HCT116 (cell line): Measurements from ENCODE around the gene EEPD1. TPM values are rescaled to one million over a fixed set of nuclear protein-coding genes. Genes with fewer than 3 reads are reported as not detected.

Experiments
- ATAC-seq: fragments of 200-7000 bp; cut with Tn5 transposase; 2 replicates; pipeline ENCODE4 v1.9.1; 2020; ENCODE audit warnings: mild to moderate bottlenecking, moderate library complexity
- BruUV-seq: library from RNA; stranded (reverse); fragments of 400-500 nt; replicated peaks from 2 replicates; lab custom pipeline; 2021; lab: Mats Ljungman, UMichigan
- CTCF ChIA-PET: fragments of 300-600 bp; sonication (Branson Sonifier 250); formaldehyde crosslinking; loops from one replicate; lab custom pipeline; 2021; ENCODE audit warnings: antibody characterized with exemption; lab: Charles Lee
- POLR2A ChIA-PET: fragments of 300-600, 350-600 bp; sonication (Branson Sonifier 250); formaldehyde crosslinking; loops from one replicate; lab custom pipeline; 2021; ENCODE audit warnings: antibody characterized with exemption; lab: Charles Lee
- RAD21 ChIA-PET, 2 experiments: fragments of 300-600 bp; sonication (Branson Sonifier 250); formaldehyde crosslinking; loops; one replicate each; lab custom pipeline; 2023; ENCODE audit warnings: low total read pairs in 2 of 2; ENCODE audit not compliant: uncharacterized antibody in 2 of 2, unreplicated experiment in 2 of 2, low non-redundant PET in 1 of 2; lab: Charles Lee
- DNase-seq: peaks from one replicate; pipeline ENCODE4 v3.0.0-alpha.2; 2010; ENCODE audit warnings: low read depth, low spot score
- H2AFZ ChIP-seq: fragments of 200-600 bp; shearing (Covaris generic), sonication (generic); 2 replicates; pipeline ENCODE4 v1.6.1; 2017; ENCODE audit warnings: low read depth, mixed run types, mixed read lengths, antibody characterized with exemption, low read length; ENCODE audit not compliant: poor library complexity, severe bottlenecking
- H3K27ac ChIP-seq: 2 replicates; pipeline ENCODE4 v1.5.1; 2012; ENCODE audit warnings: low read depth, low read length
- H3K27me3 ChIP-seq: fragments of 200-600 bp; sonication (generic); 2 replicates; pipeline ENCODE4 v1.6.1; 2016; ENCODE audit warnings: mixed run types, low read length, mixed read lengths; ENCODE audit not compliant: insufficient read depth
- H3K36me3 ChIP-seq, 2 experiments: fragments of 200-500 bp in 1 of 2; fragments of 200-600 bp in 1 of 2; sonication (Bioruptor generic) in 1 of 2; sonication (generic) in 1 of 2; 2 replicates each; pipeline versions ENCODE4 v1.5.1 to v1.6.1; 2014 to 2016; ENCODE audit warnings: low read length in 2 of 2, inconsistent platforms in 1 of 2, mixed read lengths in 1 of 2, mixed run types in 1 of 2; ENCODE audit not compliant: insufficient read depth in 2 of 2, control insufficient read depth in 1 of 2
- H3K4me1 ChIP-seq, 2 experiments: fragments of 200-600 bp in 1 of 2; sonication (generic) in 1 of 2; 2 replicates each; pipeline versions ENCODE4 v1.5.1 to v1.6.1; 2012 to 2017; ENCODE audit warnings: low read length in 2 of 2, inconsistent platforms in 1 of 2, mild to moderate bottlenecking in 1 of 2, mixed read lengths in 1 of 2, mixed run types in 1 of 2, moderate library complexity in 1 of 2; ENCODE audit not compliant: insufficient read depth in 2 of 2, control insufficient read depth in 1 of 2
- H3K4me2 ChIP-seq: fragments of 200-600 bp; sonication (generic); 2 replicates; pipeline ENCODE4 v1.6.1; 2017; ENCODE audit warnings: mixed run types, low read length, mixed read lengths
- H3K4me3 ChIP-seq, 2 experiments: fragments of 200-600 bp in 1 of 2; sonication (generic) in 1 of 2; replicated peaks in 1 of 2; 2 replicates each; pipeline ENCODE4 v1.5.1; 2011 to 2016; ENCODE audit warnings: low read length in 2 of 2, control low read depth in 1 of 2, low read depth in 1 of 2, mild to moderate bottlenecking in 1 of 2, mixed read lengths in 1 of 2, mixed run types in 1 of 2
- H3K79me2 ChIP-seq: fragments of 200-600 bp; sonication (generic); 2 replicates; pipeline ENCODE4 v1.6.1; 2017; ENCODE audit warnings: mild to moderate bottlenecking, mixed run types, low read length, moderate library complexity, mixed read lengths; ENCODE audit not compliant: insufficient read depth
- H3K9ac ChIP-seq: fragments of 200-600 bp; sonication (generic); 2 replicates; pipeline ENCODE4 v1.6.1; 2016; ENCODE audit warnings: low read length, mixed read lengths
- H3K9me2 ChIP-seq: fragments of 200-600 bp; sonication (generic), shearing (Covaris generic); 2 replicates; pipeline ENCODE4 v1.6.1; 2017; ENCODE audit warnings: mixed run types, mild to moderate bottlenecking, moderate library complexity; ENCODE audit not compliant: insufficient read depth
- H3K9me3 ChIP-seq, 2 experiments: fragments of 200-500 bp in 1 of 2; fragments of 200-600 bp in 1 of 2; sonication (Bioruptor generic) in 1 of 2; sonication (generic) in 1 of 2; 2 replicates each; pipeline ENCODE4 v1.6.1; 2014 to 2017; ENCODE audit warnings: low read length in 2 of 2, mixed read lengths in 2 of 2, inconsistent platforms in 1 of 2, low read depth in 1 of 2, mild to moderate bottlenecking in 1 of 2, mixed run types in 1 of 2, moderate library complexity in 1 of 2; ENCODE audit not compliant: control insufficient read depth in 1 of 2, insufficient read depth in 1 of 2
- H4K20me1 ChIP-seq: fragments of 200-600 bp; sonication (generic), shearing (Covaris generic); 2 replicates; pipeline ENCODE4 v1.6.1; 2017; ENCODE audit warnings: mixed run types, mild to moderate bottlenecking, moderate library complexity; ENCODE audit not compliant: insufficient read depth
- EZH2phosphoT487 ChIP-seq: fragments of 200-600 bp; IDR thresholded peaks from 2 replicates; pipeline ENCODE4 v1.6.1; 2018; ENCODE audit warnings: antibody characterized with exemption, borderline replicate concordance
- FOSL1 ChIP-seq: IDR thresholded peaks from 2 replicates; pipeline ENCODE4 v1.6.1; 2012; ENCODE audit warnings: low read depth
- TCF7L2 ChIP-seq: IDR thresholded peaks from 2 replicates; pipeline ENCODE4 v1.7.0; 2011; ENCODE audit warnings: borderline replicate concordance, inconsistent platforms; ENCODE audit not compliant: insufficient read depth, insufficient read length; ENCODE audit errors: extremely low read depth
- ZNF274 ChIP-seq: fragments of 200-500 bp; sonication (Bioruptor generic); IDR thresholded peaks from 2 replicates; pipeline ENCODE4 v1.6.1; 2014; ENCODE audit warnings: mild to moderate bottlenecking, low read depth, low read length, inconsistent platforms
- intact Hi-C: fragments of 100-400 bp; cut with micrococcal nuclease; formaldehyde crosslinking; loops from 2 replicates; pipeline ENCODE4 v1.10.0; 2022
- total RNA-seq: library from RNA; stranded (reverse); gene quantifications from one replicate; pipeline ENCODE4 v1.2.1, GENCODE V29; 2021; ENCODE audit not compliant: unreplicated experiment
- TF ChIP-seq, protein P1 (sequence below), 3 experiments: fragments of 200-600 bp in 1 of 3; sonication (generic) in 1 of 3; IDR thresholded peaks in 2 of 3; conservative IDR thresholded peaks in 1 of 3; 2 replicates each; pipeline ENCODE4 v1.5.1; 2012 to 2017; ENCODE audit warnings: low read depth in 2 of 3, low read length in 2 of 3, antibody characterized with exemption in 1 of 3, borderline replicate concordance in 1 of 3, control low read depth in 1 of 3, mild to moderate bottlenecking in 1 of 3, mixed read lengths in 1 of 3, mixed run types in 1 of 3, moderate library complexity in 1 of 3; ENCODE audit not compliant: insufficient read depth in 1 of 3

EEPD1 gene
- total RNA-seq, 1 experiment from 2014 or later, result 4.2 TPM

DNA sequence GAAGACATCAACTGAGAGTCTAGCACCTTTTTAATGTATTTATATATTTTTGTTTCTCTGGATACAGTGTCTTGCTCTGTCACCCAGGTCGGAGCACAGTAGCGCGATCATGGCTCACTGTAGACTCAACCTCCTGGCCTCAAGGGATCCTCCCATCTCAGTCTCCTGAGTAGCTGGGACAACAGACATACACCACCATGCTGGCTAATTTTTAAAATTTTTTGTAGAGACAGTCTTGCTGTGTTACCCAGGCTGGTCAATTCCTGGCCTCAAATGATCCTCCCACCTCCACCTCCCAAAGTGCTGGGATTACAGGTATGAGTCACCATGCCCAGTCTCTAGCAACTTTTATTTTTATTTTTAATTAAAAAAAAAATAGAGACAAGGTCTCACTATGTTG lies 185.2 kb downstream of the EEPD1 start (continued):
- TF ChIP-seq, protein P1, sequence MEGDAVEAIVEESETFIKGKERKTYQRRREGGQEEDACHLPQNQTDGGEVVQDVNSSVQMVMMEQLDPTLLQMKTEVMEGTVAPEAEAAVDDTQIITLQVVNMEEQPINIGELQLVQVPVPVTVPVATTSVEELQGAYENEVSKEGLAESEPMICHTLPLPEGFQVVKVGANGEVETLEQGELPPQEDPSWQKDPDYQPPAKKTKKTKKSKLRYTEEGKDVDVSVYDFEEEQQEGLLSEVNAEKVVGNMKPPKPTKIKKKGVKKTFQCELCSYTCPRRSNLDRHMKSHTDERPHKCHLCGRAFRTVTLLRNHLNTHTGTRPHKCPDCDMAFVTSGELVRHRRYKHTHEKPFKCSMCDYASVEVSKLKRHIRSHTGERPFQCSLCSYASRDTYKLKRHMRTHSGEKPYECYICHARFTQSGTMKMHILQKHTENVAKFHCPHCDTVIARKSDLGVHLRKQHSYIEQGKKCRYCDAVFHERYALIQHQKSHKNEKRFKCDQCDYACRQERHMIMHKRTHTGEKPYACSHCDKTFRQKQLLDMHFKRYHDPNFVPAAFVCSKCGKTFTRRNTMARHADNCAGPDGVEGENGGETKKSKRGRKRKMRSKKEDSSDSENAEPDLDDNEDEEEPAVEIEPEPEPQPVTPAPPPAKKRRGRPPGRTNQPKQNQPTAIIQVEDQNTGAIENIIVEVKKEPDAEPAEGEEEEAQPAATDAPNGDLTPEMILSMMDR (IDR thresholded peaks at IDR 0.05 in 2 of 3, conservative IDR thresholded peaks at IDR 0.05 in 1 of 3; ENCODE audit: borderline replicate concordance in 1 of 3, insufficient read depth in 1 of 3, low read depth in 2 of 3, low read length in 2 of 3), result no peak
- TF ChIP-seq EZH2phosphoT487 (no peak), FOSL1 (no peak)

GRCh38 chr7:36343548-36343947 lies 190.5 kb downstream of the EEPD1 start:
- intact Hi-C loops, result no loop called here
- ATAC-seq (no peak), DNase-seq (no peak)
- Histone ChIP-seq H3K9me2 (no peaks in the 10 kb centered on the region), H4K20me1 (no peaks in the 10 kb centered on the region), H3K4me3 (no peak overlapping the region), H2AFZ (no peak overlapping the region), H3K79me2 (no peaks in the 10 kb centered on the region), H3K27me3 (no peaks in the 10 kb centered on the region), H3K4me2 (no peak overlapping the region), H3K9me3 (no peaks in the 10 kb centered on the region), H3K9ac (no peak overlapping the region), H3K27ac (no peak overlapping the region), H3K4me1 (no peaks in the 10 kb centered on the region), H3K36me3 (no peaks in the 10 kb centered on the region)
- no TSS peak for BruUV-seq
- RAD21 ChIA-PET, result no interaction called here
- CTCF ChIA-PET, result no interaction called here
- no peak for TF ChIP-seq TCF7L2
- TF ChIP-seq ZNF274, result no peak
- TF ChIP-seq, protein P1 (IDR thresholded peaks at IDR 0.05 in 2 of 3, conservative IDR thresholded peaks at IDR 0.05 in 1 of 3; ENCODE audit: borderline replicate concordance in 1 of 3, insufficient read depth in 1 of 3, low read depth in 2 of 3, low read length in 2 of 3), result no peak
- POLR2A ChIA-PET, result no interaction called here
